ENCODE data around the gene SMPD4. TPM values are rescaled to one million over a fixed set of nuclear protein-coding genes. Genes with fewer than 3 reads are reported as not detected.
A peak's percentile ranks its signal among the peaks of the same experiment; 100 is the strongest.
"Not testable (repeated sequence)": the region's sequence is repeated elsewhere in the genome, so short reads cannot be mapped to it uniquely, and the experiment has no call there.

The SMPD4 gene
- total RNA-seq, 1 donor from 2014 or later, result 18.1 TPM

- not testable (repeated sequence) for DNase-seq
Measured at GRCh38 chr2:130140516-130140915, 40.9 kb downstream of the SMPD4 start.

- not testable (repeated sequence) for DNase-seq
Measured at GRCh38 chr2:130139331-130140280, 41.8 kb downstream of the SMPD4 start.

GRCh38 chr2:130138841-130139251, 42.6 kb downstream of the SMPD4 start:
- DNase-seq, result not testable (repeated sequence)

GRCh38 chr2:130138326-130138725, 43.1 kb downstream of the SMPD4 start:
- not testable (repeated sequence) for DNase-seq

GRCh38 chr2:130137118-130137517, 44.3 kb downstream of the SMPD4 start:
- not testable (repeated sequence) for DNase-seq

- DNase-seq, result not testable (repeated sequence)
Measured at GRCh38 chr2:130136546-130136945, 44.9 kb downstream of the SMPD4 start.

GRCh38 chr2:130135692-130136541, 45.5 kb downstream of the SMPD4 start:
- no peak for DNase-seq

GRCh38 chr2:130129120-130129829, 52.1 kb downstream of the SMPD4 start, which contains the start of gene POTEF:
Gene POTEF (minus strand): TSS chr2:130129222. CDS start chr2:130120515, 8,707 bp downstream.
- DNase-seq, result not testable (repeated sequence)

- not testable (repeated sequence) for DNase-seq
Measured at GRCh38 chr2:130128464-130128863, 52.9 kb downstream of the SMPD4 start.

GRCh38 chr2:130127726-130128125, 53.7 kb downstream of the SMPD4 start:
- DNase-seq, result not testable (repeated sequence)

GRCh38 chr2:130120924-130121323, 60.5 kb downstream of the SMPD4 start:
- DNase-seq, result not testable (repeated sequence)

GRCh38 chr2:130102597-130103363, 78.6 kb downstream of the SMPD4 start:
- peak; percentile 0 for DNase-seq

Small RNAs within 50 kb of the gene (small RNA-seq; reads per million reads assigned to genes)
- gene RNU6-1049P (ENCODE audit: low replicate concordance), result not detected

Other genes with a start within 250 kb of the SMPD4 start
- gene RAB6C, start 201.9 kb downstream of the SMPD4 start, total RNA-seq, result not detected
- gene POTEF, start 52.4 kb downstream of the SMPD4 start, total RNA-seq, result not detected
- 3.1 TPM for gene CCDC74B, start 36.5 kb downstream of the SMPD4 start, total RNA-seq
- gene MZT2B, start 660 bp upstream of the SMPD4 start, total RNA-seq, result 59.7 TPM
- gene TUBA3E, start 16.8 kb upstream of the SMPD4 start, total RNA-seq, result not detected
- 33.0 TPM for gene IMP4, start 161.3 kb upstream of the SMPD4 start, total RNA-seq
- 12.9 TPM for gene PTPN18, start 174.5 kb upstream of the SMPD4 start, total RNA-seq